ENCODE measurements around the gene VAT1L. TPM values are rescaled to one million over a fixed set of nuclear protein-coding genes. Genes with fewer than 3 reads are reported as not detected.
"Not testable (repeated sequence)": the region's sequence is repeated elsewhere in the genome, so short reads cannot be mapped to it uniquely, and the experiment has no call there.

VAT1L gene
- total RNA-seq, 1 donor from 2014 or later: 0.65 TPM

- no peak for DNase-seq (ENCODE audit: low spot score)
These were observed 124.3 kb downstream of the VAT1L start for GRCh38 chr16:77912617-77913016.

- no peak for DNase-seq (ENCODE audit: low spot score)
These were observed 125.4 kb downstream of the VAT1L start for GRCh38 chr16:77913738-77914253.

- no peak for DNase-seq (ENCODE audit: low spot score)
These were observed 127.7 kb downstream of the VAT1L start for GRCh38 chr16:77916111-77916510.

- DNase-seq (ENCODE audit: low spot score): no peak
These were observed 129.6 kb downstream of the VAT1L start for GRCh38 chr16:77917971-77918370.

- no peak for DNase-seq (ENCODE audit: low spot score)
These were observed 130.7 kb downstream of the VAT1L start for GRCh38 chr16:77918809-77919707.

- no peak for DNase-seq (ENCODE audit: low spot score)
These were observed 131.5 kb downstream of the VAT1L start for GRCh38 chr16:77919761-77920415.

- no peak for DNase-seq (ENCODE audit: low spot score)
These were observed 132.6 kb downstream of the VAT1L start for GRCh38 chr16:77920984-77921383.

GRCh38 chr16:77922228-77922754 lies 133.9 kb downstream of the VAT1L start:
- no peak for DNase-seq (ENCODE audit: low spot score)

- no peak for DNase-seq (ENCODE audit: low spot score)
These were observed 137.2 kb downstream of the VAT1L start for GRCh38 chr16:77925531-77925930.

- no peak for DNase-seq (ENCODE audit: low spot score)
These were observed 139.7 kb downstream of the VAT1L start for GRCh38 chr16:77928096-77928495.

- no peak for DNase-seq (ENCODE audit: low spot score)
These were observed 140.6 kb downstream of the VAT1L start for GRCh38 chr16:77929004-77929403.

GRCh38 chr16:77931058-77931457 lies 142.7 kb downstream of the VAT1L start:
- DNase-seq (ENCODE audit: low spot score): no peak

- DNase-seq (ENCODE audit: low spot score): no peak
These were observed 149.2 kb downstream of the VAT1L start for GRCh38 chr16:77937473-77938149.

GRCh38 chr16:77938913-77939312 lies 150.5 kb downstream of the VAT1L start:
- DNase-seq (ENCODE audit: low spot score): no peak

- DNase-seq (ENCODE audit: low spot score): no peak
These were observed 151.6 kb downstream of the VAT1L start for GRCh38 chr16:77939968-77940367.

- DNase-seq (ENCODE audit: low spot score): no peak
These were observed 155.4 kb downstream of the VAT1L start for GRCh38 chr16:77943801-77944200.

GRCh38 chr16:77944631-77945030 lies 156.3 kb downstream of the VAT1L start:
- no peak for DNase-seq (ENCODE audit: low spot score)

- DNase-seq (ENCODE audit: low spot score): no peak
These were observed 156.8 kb downstream of the VAT1L start for GRCh38 chr16:77945126-77945525.

- DNase-seq (ENCODE audit: low spot score): no peak
These were observed 158.5 kb downstream of the VAT1L start for GRCh38 chr16:77946823-77947222.

- DNase-seq (ENCODE audit: low spot score): not testable (repeated sequence)
These were observed 159.2 kb downstream of the VAT1L start for GRCh38 chr16:77947590-77947989.

- DNase-seq (ENCODE audit: low spot score): no peak
These were observed 160.5 kb downstream of the VAT1L start for GRCh38 chr16:77948835-77949234.

GRCh38 chr16:77949445-77949844 lies 161.1 kb downstream of the VAT1L start:
- no peak for DNase-seq (ENCODE audit: low spot score)
